Transverse colon (tissue), 4 donors: Measurements from ENCODE around the gene CCDC134. TPM values are rescaled to one million over a fixed set of nuclear protein-coding genes. Genes with fewer than 3 reads are reported as not detected.

Experiments used
- DNase-seq: peaks from one replicate; pipeline ENCODE4 v3.0.0-alpha.2; 2019
- H3K27ac ChIP-seq, 4 donors: fragments of 200-600 bp; sonication (generic); 2 replicates each; pipeline ENCODE4 v1.5.1; 2016 to 2018; ENCODE audit warnings: inconsistent platforms in 4 of 4
- H3K27me3 ChIP-seq: fragments of 200-600 bp; sonication (generic); 2 replicates; pipeline ENCODE4 v1.5.1; 2017; ENCODE audit warnings: inconsistent platforms
- H3K36me3 ChIP-seq, 4 donors: fragments of 200-600 bp; sonication (generic); 2 replicates each; pipeline ENCODE4 v1.5.1; 2017 to 2019; ENCODE audit warnings: inconsistent platforms in 4 of 4
- H3K4me1 ChIP-seq, 4 donors: fragments of 200-600 bp; sonication (generic); 2 replicates each; pipeline ENCODE4 v1.5.1; 2017 to 2020; ENCODE audit warnings: inconsistent platforms in 4 of 4
- H3K4me3 ChIP-seq, 4 donors: fragments of 200-600 bp; sonication (generic); 1 replicate in 1 of 4; 2 replicates in 3 of 4; pipeline versions ENCODE4 v1.5.1 to v1.6.1; 2017 to 2019; ENCODE audit warnings: inconsistent platforms in 4 of 4
- H3K9me3 ChIP-seq, 2 donors: fragments of 200-600 bp; sonication (generic); 2 replicates each; pipeline ENCODE4 v1.5.1; 2017 to 2019; ENCODE audit warnings: inconsistent platforms in 2 of 2
- EP300 ChIP-seq: sonication (generic); formaldehyde crosslinking; IDR thresholded peaks from one replicate; pipeline ENCODE4 v1.6.1; 2017; ENCODE audit warnings: antibody characterized with exemption, low read depth
- POLR2A ChIP-seq: fragments of 450-650 bp; IDR thresholded peaks from one replicate; pipeline ENCODE4 v1.6.1; 2016; ENCODE audit warnings: antibody characterized with exemption, mild to moderate bottlenecking, moderate library complexity
- POLR2AphosphoS5 ChIP-seq, 3 donors: sonication (generic); formaldehyde crosslinking; IDR thresholded peaks; one replicate each; pipeline ENCODE4 v1.6.1; 2016; ENCODE audit warnings: antibody characterized with exemption in 3 of 3
- WGBS, 2 donors: methylation state at CpG; one replicate each; pipeline ENCODE4 v1.1.5; 2018; ENCODE audit warnings: low coverage in 1 of 2; 5-methylcytosine and 5-hydroxymethylcytosine counted together
- in situ Hi-C, 4 donors: fragments of 200-750 bp; cut with MboI; loops; one replicate each; pipeline versions ENCODE4 v1.15.0 to v1.15.1; 2017; ENCODE audit warnings: low sequenced_read_pairs in 3 of 4, low pct_ligation_motif_present in 1 of 4, low pct_unique_long_range_greater_than_20kb in 1 of 4
- intact Hi-C: fragments of 100-400 bp; cut with DNase I; formaldehyde crosslinking; loops from one replicate; pipeline ENCODE4 v1.15.1; 2023; ENCODE audit warnings: low total_unique reads
- total RNA-seq, 4 donors: library from RNA; depleted of rRNA; stranded (reverse); fragments of >200 nt; gene quantifications; one replicate each; pipeline ENCODE4 v1.1.0, GENCODE V29; 2016
- TF ChIP-seq, protein P1 (sequence below), 5 experiments: fragments of 200-600 bp in 3 of 5; fragments of 450-650 bp in 2 of 5; sonication (generic) in 3 of 5; IDR thresholded peaks; 1 replicate in 2 of 5; 2 replicates in 3 of 5; pipeline ENCODE4 v1.5.1; 2016 to 2017; ENCODE audit warnings: antibody characterized with exemption in 5 of 5, inconsistent platforms in 3 of 5, mild to moderate bottlenecking in 2 of 5, moderate library complexity in 1 of 5

CCDC134 gene
- total RNA-seq, 4 donors from 2014 or later, result 5.9 to 9.8 TPM; not detected in 2

DNA sequence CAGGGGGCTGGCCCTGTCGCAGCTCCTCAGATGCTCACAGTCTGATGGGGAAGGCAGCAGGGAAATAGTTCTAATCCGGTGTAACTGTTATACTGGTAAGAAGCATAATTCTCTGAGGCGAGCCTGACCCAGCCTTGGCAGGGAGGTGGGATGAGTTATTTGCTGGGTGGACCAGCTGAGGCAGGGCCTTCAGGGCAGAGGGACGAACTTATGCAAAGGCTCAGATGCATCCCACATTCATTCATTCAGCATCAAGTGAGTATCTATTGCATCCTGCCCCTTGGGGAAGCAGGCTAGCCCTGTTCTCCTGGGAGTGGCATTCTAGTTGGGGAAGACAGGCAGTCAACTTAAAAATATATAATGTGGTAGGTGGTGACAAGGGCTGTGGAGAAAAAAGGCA, 18.8 kb downstream of the CCDC134 start:
- 96% methylated on average over 4 of the region's 4 CpGs; no CpG with 5 or more reads in 1 of the 2 donors for WGBS, 2 donors
- in situ Hi-C loops, result loop anchor here in 1 of 4 donors (25.0 kb wide), 1 partner anchor 118 kb away; the partner anchor contains the start of genes CENPM and TNFRSF13C
- no peaks in the 10 kb centered on the region for H3K9me3 ChIP-seq
- peaks cover 0 to 6% (median 1%) of the 10 kb centered on the region in 4 donors for H3K4me1 ChIP-seq
- intact Hi-C loops, result no loop called here
- no peak for TF ChIP-seq POLR2AphosphoS5 (IDR thresholded peaks at IDR 0.05)
- TF ChIP-seq, protein P1, sequence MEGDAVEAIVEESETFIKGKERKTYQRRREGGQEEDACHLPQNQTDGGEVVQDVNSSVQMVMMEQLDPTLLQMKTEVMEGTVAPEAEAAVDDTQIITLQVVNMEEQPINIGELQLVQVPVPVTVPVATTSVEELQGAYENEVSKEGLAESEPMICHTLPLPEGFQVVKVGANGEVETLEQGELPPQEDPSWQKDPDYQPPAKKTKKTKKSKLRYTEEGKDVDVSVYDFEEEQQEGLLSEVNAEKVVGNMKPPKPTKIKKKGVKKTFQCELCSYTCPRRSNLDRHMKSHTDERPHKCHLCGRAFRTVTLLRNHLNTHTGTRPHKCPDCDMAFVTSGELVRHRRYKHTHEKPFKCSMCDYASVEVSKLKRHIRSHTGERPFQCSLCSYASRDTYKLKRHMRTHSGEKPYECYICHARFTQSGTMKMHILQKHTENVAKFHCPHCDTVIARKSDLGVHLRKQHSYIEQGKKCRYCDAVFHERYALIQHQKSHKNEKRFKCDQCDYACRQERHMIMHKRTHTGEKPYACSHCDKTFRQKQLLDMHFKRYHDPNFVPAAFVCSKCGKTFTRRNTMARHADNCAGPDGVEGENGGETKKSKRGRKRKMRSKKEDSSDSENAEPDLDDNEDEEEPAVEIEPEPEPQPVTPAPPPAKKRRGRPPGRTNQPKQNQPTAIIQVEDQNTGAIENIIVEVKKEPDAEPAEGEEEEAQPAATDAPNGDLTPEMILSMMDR (IDR thresholded peaks at IDR 0.05), result no peak
- TF ChIP-seq EP300, result no peak
- H3K27ac ChIP-seq, result no peak overlapping the region
- no peak overlapping the region for H3K4me3 ChIP-seq
- DNase-seq, result no peak
- no peaks in the 10 kb centered on the region for H3K27me3 ChIP-seq
- no peaks in the 10 kb centered on the region for H3K36me3 ChIP-seq

DNA sequence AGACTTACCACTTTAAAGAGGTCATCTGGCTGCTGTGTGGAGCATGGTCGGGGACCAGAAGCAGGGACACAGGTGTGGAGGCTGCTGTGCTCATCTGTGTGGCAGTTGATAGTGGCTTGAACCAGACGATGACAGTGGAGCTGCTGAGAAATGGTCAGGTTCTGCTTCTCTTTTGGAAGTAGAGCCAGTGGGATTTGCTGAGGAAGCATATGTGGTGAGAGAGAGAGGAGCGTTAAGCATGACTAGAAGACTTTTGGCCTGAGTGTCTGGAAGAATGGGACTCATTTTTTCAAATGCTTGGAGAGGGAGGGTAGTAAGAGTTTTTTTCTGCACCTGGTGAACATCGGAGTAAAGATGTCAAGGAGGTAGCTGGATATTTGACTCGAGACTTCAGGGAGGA, 20.0 kb downstream of the CCDC134 start:
- Histone ChIP-seq H3K27me3 (no peaks in the 10 kb centered on the region), H3K27ac (no peak overlapping the region), H3K4me3 (no peak overlapping the region), H3K36me3 (no peaks in the 10 kb centered on the region), H3K4me1 (peaks cover 0 to 11% (median 2%) of the 10 kb centered on the region in 4 donors), H3K9me3 (no peaks in the 10 kb centered on the region)
- intact Hi-C loops (loop anchor here (10.0 kb wide), 1 partner anchor 124 kb away; the partner anchor contains the start of gene CENPM), in situ Hi-C loops (loop anchor here in 3 of 4 donors (10.0 to 25.0 kb wide), 2 partner anchors 117 to 124 kb away; partner anchors contain the start of genes CENPM (in 3 of the 3) and TNFRSF13C (in 1 of the 3))
- WGBS, 2 donors, result 83 to 86% methylated on average over 2 to 5 of the region's 5 CpGs
- no peak for DNase-seq
- TF ChIP-seq EP300 (no peak), POLR2A (no peak), POLR2AphosphoS5 (IDR thresholded peaks at IDR 0.05) (no peak)
- TF ChIP-seq, protein P1 (IDR thresholded peaks at IDR 0.05), result no peak

DNA sequence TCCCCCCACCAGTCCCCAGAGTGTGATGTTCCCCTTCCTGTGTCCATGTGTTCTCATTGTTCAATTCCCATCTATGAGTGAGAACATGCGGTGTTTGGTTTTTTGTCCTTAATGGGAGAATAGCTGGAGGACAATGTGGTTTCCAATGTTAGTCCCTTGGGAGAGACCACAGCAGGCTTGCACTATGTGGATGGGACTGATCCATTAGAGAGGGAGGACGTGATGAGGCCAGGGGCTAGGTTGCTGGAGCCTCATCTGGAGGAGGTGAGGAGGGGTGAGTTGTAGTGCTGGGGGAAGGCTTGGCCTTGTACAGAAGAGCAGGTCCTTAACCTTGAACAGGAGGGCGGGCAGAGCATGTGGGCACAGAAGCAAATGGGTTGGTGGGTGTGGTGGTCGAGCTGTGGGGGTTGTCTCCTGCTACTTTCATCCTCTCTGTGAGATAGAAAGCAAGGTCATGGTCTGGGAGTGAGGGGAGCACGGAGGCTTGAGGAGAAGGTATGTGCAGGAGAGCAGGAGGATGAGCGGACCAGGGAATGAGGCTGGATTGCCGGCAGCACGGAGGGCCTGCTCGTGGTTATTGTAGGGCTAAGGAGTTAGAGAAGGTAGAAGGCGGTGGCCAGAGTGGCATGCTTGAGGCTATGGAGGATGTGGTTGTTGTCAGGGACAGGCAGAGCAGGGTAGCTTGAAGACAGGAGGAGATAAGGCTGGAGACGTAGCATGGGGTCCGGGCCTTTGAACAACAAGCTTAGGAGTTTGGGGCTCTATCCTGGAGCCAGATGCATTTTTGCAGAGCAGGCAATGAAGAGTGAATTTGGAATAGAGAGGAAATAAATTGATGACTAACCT, 21.2 kb downstream of the CCDC134 start:
- in situ Hi-C loops (loop anchor here in 3 of 4 donors (10.0 to 25.0 kb wide), 2 partner anchors 116 to 123 kb away; partner anchors contain the start of genes CENPM (in 3 of the 3) and TNFRSF13C (in 1 of the 3)), intact Hi-C loops (loop anchor here (10.0 kb wide), 1 partner anchor 123 kb away; the partner anchor contains the start of gene CENPM)
- H3K36me3 ChIP-seq, result no peaks in the 10 kb centered on the region
- no peaks in the 10 kb centered on the region for H3K9me3 ChIP-seq
- no peak overlapping the region for H3K27ac ChIP-seq
- WGBS, 2 donors, result 87 to 90% methylated on average over 2 to 12 of the region's 12 CpGs
- no peak for DNase-seq
- H3K4me3 ChIP-seq, result no peak overlapping the region
- TF ChIP-seq, protein P1 (IDR thresholded peaks at IDR 0.05), result no peak
- TF ChIP-seq EP300, result no peak
- H3K4me1 ChIP-seq, result peaks cover 9 to 23% (median 13%) of the 10 kb centered on the region in 4 donors
- H3K27me3 ChIP-seq, result no peaks in the 10 kb centered on the region

DNA sequence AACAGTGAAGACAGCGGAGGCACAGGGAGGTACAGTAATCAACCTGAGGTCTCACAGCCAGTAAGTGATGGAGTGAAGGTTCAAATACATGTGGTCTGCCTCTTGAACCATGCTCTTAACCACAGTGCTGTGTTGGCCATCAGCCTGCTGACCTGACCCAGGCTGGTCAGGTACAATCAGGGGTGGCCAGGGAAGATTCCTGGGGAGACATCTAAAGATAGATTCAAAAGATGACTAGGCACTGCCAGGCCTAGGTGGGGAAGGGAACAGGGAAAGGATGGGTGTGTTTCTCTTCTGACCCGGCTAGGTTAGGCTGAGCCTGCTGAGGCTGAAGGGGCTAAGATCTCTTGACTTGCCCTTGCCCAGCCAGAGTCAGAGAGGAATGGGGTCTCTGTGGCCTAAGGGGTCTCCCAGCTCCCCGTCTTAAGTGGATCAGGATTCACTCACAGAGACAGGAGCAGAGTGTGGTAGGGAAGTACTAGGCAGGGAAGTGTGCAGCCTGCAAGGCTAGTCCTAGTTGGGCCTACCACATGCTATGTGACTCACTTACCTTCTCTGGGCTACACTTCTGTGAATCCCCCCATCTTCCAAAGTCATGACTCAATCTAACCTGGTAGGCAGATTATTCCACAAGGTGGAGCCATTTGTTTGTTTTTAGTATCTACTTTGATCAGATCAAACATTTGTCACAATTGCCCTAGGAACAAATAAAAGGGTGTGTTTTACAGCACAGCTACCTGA, 22.0 kb downstream of the CCDC134 start:
- Histone ChIP-seq H3K27ac (peak overlapping the region in 1 of 4 donors; percentile 36), H3K27me3 (no peaks in the 10 kb centered on the region), H3K4me1 (peaks cover 9 to 30% (median 21%) of the 10 kb centered on the region in 4 donors), H3K9me3 (no peaks in the 10 kb centered on the region), H3K36me3 (no peaks in the 10 kb centered on the region), H3K4me3 (no peak overlapping the region)
- TF ChIP-seq, protein P1 (IDR thresholded peaks at IDR 0.05), result peak; percentile 46 to 87 (median 59)
- TF ChIP-seq POLR2AphosphoS5 (IDR thresholded peaks at IDR 0.05), result peak in 1 of 3 donors; percentile 17
- TF ChIP-seq POLR2A, result no peak
- no peak for TF ChIP-seq EP300
- WGBS, 2 donors, result 76 to 83% methylated on average over 1 to 3 of the region's 3 CpGs
- intact Hi-C loops (loop anchor here (10.0 kb wide), 1 partner anchor 122 kb away; the partner anchor contains the start of gene CENPM), in situ Hi-C loops (loop anchor here in 3 of 4 donors (10.0 to 25.0 kb wide), 2 partner anchors 115 to 122 kb away; partner anchors contain the start of genes CENPM (in 3 of the 3) and TNFRSF13C (in 1 of the 3))
- DNase-seq, result no peak
